HG02884 (cell line): ENCODE results near the gene EMP2.
"Not testable (repeated sequence)": the region's sequence is repeated elsewhere in the genome, so short reads cannot be mapped to it uniquely, and the experiment has no call there.

Experiments used
- ATAC-seq: cut with Tn5 transposase; IDR thresholded peaks from one replicate; pipeline ENCODE4 v1.9.1; 2021; ENCODE audit warnings: mild to moderate bottlenecking, moderate library complexity; ENCODE audit not compliant: unreplicated experiment

EMP2 gene

GRCh38 chr16:10552998-10553491 is 27.4 kb downstream of the EMP2 start:
- peak; percentile 98 for ATAC-seq

DNA sequence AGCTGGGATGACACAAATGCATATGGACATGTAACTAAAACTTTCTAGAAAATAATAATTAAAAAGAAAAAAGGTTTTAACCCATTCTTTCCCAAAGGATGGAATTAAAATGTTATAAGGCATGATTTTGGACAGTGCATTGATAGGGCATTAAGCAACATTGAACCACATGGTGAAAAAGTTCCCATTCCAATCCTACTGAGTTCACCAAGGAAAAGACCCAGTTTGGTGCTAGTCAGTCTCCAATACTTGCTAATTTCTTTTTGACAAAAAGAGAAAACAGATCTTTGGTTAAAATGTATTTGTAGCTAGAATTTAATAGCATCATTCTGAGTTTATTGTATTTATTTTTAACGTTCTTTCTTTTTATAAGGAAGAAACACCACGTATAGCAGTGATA is 28.1 kb downstream of the EMP2 start:
- no peak for ATAC-seq

GRCh38 chr16:10551881-10552280 is 28.5 kb downstream of the EMP2 start:
- no peak for ATAC-seq

GRCh38 chr16:10548404-10548803 is 32.0 kb downstream of the EMP2 start:
- no peak for ATAC-seq

GRCh38 chr16:10547708-10548107 is 32.7 kb downstream of the EMP2 start:
- ATAC-seq: no peak

DNA sequence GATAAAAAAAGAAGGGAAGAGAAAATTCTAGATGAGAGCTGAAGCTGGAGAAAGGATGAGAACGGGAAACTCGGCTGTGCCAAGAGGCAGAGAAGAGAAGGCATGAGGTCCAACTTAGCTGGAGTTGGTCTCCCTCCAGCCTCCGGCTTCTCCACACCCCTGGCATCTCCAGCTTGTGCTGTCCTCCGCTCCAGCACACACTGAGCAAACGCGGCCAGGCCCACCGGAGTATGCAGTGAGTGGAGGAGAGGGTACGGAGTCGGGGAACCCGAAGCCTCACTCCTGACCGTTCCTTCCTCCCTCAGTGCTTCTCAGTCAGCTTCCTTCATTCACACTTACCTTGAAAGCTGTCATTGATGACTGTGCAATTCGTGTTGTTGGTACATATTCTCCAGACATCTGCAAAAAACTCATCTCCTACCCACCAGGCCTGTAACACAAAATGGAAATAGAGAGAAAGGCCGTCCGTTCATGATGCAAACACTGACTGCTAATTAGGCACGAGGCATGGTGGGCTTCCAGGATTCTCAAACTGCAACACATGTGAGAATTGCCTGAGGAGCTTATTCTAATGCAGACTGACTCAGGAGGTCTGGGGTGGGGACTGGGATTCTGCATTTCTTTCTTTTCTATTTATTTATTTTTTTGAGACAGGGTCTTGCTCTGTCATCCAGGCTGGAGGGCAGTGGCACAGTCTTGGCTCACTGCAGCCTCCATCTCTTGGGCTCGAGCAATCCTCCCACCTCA is 37.0 kb downstream of the EMP2 start:
- no peak for ATAC-seq

DNA sequence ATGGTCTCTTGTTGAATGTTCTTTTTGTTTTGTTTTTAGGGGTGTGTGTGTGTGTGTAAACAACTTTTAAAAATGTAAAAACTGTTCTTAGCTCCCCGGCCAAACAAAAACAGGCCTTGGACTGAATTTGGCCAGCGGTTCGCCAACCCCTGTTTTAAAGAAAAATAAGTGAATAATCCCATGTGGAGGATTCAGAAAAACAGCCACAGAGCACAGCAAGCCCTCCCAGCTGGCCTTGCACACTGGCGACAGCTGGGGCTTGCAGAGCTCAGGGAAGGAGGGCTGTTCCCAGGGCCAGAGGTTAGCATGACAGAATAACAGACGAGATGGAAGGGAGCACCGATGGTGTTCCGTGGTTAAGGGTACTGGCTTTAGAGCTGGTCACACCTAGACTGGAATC is 39.0 kb downstream of the EMP2 start:
- ATAC-seq: no peak

GRCh38 chr16:10539793-10540192 is 40.6 kb downstream of the EMP2 start:
- no peak for ATAC-seq

GRCh38 chr16:10539236-10539635 is 41.2 kb downstream of the EMP2 start:
- ATAC-seq: no peak

- no peak for ATAC-seq
Observed at GRCh38 chr16:10538583-10538982, 41.8 kb downstream of the EMP2 start.

DNA sequence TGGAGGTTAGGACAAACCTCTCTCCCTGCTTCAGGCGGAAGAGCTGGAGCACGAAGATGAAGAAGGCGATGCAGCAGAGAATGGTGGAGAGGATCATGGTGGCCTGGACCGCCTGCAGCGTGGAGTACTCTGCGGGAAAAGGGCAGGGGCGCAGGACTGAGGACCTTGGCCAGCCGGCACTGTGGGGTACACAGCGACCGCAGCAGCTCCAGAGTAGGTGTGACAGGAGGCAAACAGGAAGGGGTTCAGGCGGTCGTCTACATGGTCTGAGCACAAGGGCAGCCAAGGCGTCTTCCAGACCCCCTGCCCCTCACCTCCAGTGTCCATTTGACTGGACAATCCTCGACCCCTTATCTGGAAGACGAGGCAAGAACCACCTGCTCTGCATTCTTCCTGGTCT is 42.5 kb downstream of the EMP2 start:
- ATAC-seq: no peak

DNA sequence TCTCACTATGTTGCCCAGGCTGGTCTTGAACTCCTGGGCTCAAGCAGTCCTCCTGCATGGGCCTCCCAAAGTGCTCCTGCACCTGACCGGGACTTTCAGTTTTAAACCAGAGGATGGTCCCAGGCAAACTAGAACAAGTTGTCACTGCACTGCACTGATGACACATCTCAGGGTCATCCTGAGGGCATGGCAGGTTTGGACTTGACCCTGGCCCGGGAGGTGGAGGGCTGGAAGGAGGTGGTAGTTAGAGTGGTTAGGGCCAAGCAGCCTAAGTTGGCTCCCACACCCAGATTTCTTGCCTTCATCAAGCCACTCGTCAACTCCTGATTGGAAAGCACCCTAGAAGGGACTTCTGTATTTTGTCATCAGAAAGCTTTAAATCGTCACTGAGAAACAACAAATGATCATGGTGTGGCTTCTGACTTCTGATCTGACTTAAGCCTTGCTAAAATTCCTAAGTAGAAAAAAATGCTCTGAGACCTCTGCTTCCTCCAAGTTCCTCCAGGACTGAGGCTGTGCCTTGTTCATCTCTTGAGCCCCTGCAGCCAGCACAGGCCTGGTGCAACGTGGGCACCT is 43.5 kb downstream of the EMP2 start:
- no peak for ATAC-seq

DNA sequence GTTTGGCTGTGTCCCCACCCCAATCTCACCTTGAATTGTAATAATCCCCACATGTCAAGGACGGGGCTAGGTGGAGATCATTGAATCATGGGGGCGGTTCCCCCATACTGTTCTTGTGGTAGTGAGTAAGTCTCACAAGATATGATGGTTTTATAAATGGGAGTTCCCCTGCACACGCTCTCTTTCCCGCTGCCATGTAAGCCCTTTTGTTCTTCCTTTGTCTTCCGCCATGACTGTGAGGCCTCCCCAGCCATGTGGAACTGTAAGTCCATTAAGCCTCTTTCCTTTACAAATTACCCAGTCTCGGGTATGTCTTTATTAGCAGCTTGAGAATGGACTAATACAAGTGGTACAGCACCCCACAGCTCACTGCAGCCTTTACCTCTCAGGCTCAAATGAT is 44.1 kb downstream of the EMP2 start:
- ATAC-seq: not testable (repeated sequence)

- ATAC-seq: no peak
Observed at GRCh38 chr16:10535461-10535860, 44.9 kb downstream of the EMP2 start.

- no peak for ATAC-seq
Observed at GRCh38 chr16:10534748-10535147, 45.6 kb downstream of the EMP2 start.

DNA sequence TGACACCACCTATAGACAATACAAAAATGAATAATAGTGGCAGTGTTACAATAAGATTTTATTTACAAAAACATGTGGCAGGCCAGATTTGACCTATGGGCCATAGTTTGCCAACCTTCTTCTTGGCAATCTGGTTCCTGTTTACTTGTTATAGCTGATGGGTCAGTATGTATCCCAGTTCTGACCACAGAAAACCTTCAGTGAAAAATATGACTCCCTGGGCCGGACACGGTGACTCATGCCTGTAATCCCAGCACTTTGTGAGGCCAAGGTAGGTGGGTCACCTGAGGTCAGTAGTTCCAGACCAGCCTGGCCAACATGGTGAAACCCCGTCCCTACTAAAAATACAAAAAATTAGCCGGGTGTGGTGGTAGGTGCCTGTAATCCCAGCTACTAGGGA is 46.8 kb downstream of the EMP2 start:
- ATAC-seq: not testable (repeated sequence)

- no peak for ATAC-seq
Observed at GRCh38 chr16:10531582-10531981, 48.8 kb downstream of the EMP2 start.

- no peak for ATAC-seq
Observed at GRCh38 chr16:10530685-10531084, 49.7 kb downstream of the EMP2 start.

GRCh38 chr16:10529895-10530669 is 50.3 kb downstream of the EMP2 start:
- ATAC-seq: no peak

DNA sequence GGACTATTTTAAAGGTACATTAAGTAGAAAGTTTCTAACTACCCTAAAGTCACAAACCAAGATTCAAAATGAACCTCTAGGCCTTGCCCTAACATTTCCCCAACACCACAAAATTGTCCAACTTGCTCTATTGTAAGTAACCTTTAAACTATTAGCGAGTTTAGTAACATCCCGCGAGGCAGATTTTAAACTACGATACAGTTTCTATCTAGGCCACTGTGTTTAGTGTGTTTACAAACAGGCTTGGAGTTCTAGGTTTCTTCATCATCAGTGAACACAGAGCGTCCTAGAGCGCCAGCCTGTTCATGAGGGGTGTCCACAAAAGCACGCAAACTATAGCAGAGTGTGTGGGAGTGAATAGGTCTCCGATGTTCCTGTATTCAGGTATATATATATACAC is 51.8 kb downstream of the EMP2 start:
- ATAC-seq: no peak

- no peak for ATAC-seq
Observed at GRCh38 chr16:10526962-10527361, 53.4 kb downstream of the EMP2 start.
